Upper lobe of right lung (tissue), 1 donor: ENCODE results near the gene MAP7D3. TPM values are rescaled to one million over a fixed set of nuclear protein-coding genes. Genes with fewer than 3 reads are reported as not detected.
A peak's percentile ranks its signal among the peaks of the same experiment; 100 is the strongest.

Experiments
- ATAC-seq: fragments of 200-7000 bp; cut with Tn5 transposase; one replicate; pipeline ENCODE4 v1.9.1; 2020; ENCODE audit warnings: mild to moderate bottlenecking, moderate library complexity
- DNase-seq: peaks from one replicate; pipeline ENCODE4 v3.0.0-alpha.2; 2020
- H3K27ac ChIP-seq: fragments of 200-600 bp; one replicate; pipeline ENCODE4 v1.8.0; 2022
- H3K27me3 ChIP-seq: fragments of 200-600 bp; one replicate; pipeline ENCODE4 v1.8.0; 2022; ENCODE audit warnings: mild to moderate bottlenecking
- H3K36me3 ChIP-seq: fragments of 200-600 bp; one replicate; pipeline ENCODE4 v1.8.0; 2022
- H3K4me1 ChIP-seq: fragments of 200-600 bp; one replicate; pipeline ENCODE4 v1.8.0; 2022
- H3K4me3 ChIP-seq: fragments of 200-600 bp; one replicate; pipeline ENCODE4 v1.8.0; 2022; ENCODE audit warnings: mild to moderate bottlenecking
- H3K9me3 ChIP-seq: fragments of 200-600 bp; one replicate; pipeline ENCODE4 v1.8.0; 2022
- CTCF ChIP-seq: fragments of 200-600 bp; IDR thresholded peaks from one replicate; pipeline ENCODE4 v1.8.0; 2022; ENCODE audit warnings: antibody characterized with exemption
- intact Hi-C: fragments of 100-400 bp; cut with DNase I; formaldehyde crosslinking; loops from one replicate; pipeline ENCODE4 v1.11.0; 2022
- total RNA-seq: library from RNA; stranded (reverse); fragmentation: NEBNext Ultra II Directional; extraction: Animal tissue kit (Norgen Biotek cat#: 25700); gene quantifications from one replicate; pipeline ENCODE4 v1.2.1, GENCODE V29; 2021
- donor health status: DM: no; HTN: yes; CAD: no; lungs with severe emphysema.

The MAP7D3 gene
- total RNA-seq, 1 donor from 2014 or later = 7.9 TPM

DNA sequence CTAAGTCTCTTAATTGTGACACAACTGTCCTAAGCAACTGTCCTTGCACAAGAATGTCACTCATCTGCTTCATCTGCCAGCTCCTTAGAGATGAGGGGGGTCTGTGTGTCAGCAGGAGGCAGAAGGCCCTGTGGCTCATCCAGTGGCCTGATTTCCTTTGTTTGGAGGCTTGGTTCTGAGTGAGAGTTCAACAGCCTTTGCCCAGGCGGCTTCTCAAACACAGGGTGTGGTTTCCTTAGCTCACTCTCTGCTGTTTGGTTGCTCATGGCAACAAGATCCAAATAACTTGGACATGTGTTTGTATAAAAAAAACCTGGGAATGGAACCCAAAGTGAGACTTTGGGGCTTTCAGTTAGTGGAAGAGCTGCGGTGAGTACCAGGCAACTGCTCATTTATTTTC is 46.6 kb downstream of the MAP7D3 start:
- Histone ChIP-seq H3K27ac (peak overlapping the region; percentile 73), H3K36me3 (peaks cover 4% of the 10 kb centered on the region), H3K4me1 (peaks cover 27% of the 10 kb centered on the region), H3K27me3 (no peaks in the 10 kb centered on the region), H3K4me3 (no peak overlapping the region), H3K9me3 (no peaks in the 10 kb centered on the region)
- peak; percentile 88 for ATAC-seq
- intact Hi-C loops = no loop called here
- TF ChIP-seq CTCF = no peak
- DNase-seq = no peak

DNA sequence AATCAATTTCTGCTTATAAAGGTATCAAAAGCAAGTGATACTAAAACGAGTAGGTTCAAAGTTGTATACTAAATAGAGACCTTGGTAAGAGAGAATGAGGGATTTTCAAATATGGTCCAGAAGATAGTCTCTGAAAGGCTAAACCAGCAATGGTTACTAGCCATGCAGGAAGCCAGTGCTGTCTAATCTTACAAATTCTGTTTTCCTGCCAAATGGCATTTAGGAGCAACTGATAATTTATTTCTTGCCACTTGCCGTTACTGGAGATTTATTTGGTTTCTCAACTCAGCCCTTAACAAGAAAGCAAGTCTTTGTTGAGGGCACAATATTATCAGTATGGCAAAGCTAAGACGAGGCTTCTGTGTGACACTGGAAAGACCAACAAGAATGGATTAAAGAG is 47.2 kb downstream of the MAP7D3 start:
- peaks cover 23% of the 10 kb centered on the region for H3K4me1 ChIP-seq
- peaks cover 4% of the 10 kb centered on the region for H3K36me3 ChIP-seq
- no peak overlapping the region for H3K4me3 ChIP-seq
- intact Hi-C loops = no loop called here
- DNase-seq (no peak), ATAC-seq (no peak)
- no peaks in the 10 kb centered on the region for H3K9me3 ChIP-seq
- TF ChIP-seq CTCF = no peak
- no peaks in the 10 kb centered on the region for H3K27me3 ChIP-seq
- H3K27ac ChIP-seq = peak overlapping the region; percentile 73

GRCh38 chrX:136203438-136203837 is 47.8 kb downstream of the MAP7D3 start:
- H3K36me3 ChIP-seq = peaks cover 4% of the 10 kb centered on the region
- peak overlapping the region; percentile 73 for H3K27ac ChIP-seq
- ATAC-seq (no peak), DNase-seq (no peak)
- no peak overlapping the region for H3K4me3 ChIP-seq
- TF ChIP-seq CTCF = no peak
- peaks cover 23% of the 10 kb centered on the region for H3K4me1 ChIP-seq
- intact Hi-C loops = no loop called here
- no peaks in the 10 kb centered on the region for H3K9me3 ChIP-seq
- H3K27me3 ChIP-seq = no peaks in the 10 kb centered on the region

GRCh38 chrX:136202889-136203288 is 48.3 kb downstream of the MAP7D3 start:
- ATAC-seq (no peak), DNase-seq (no peak)
- Histone ChIP-seq H3K9me3 (no peaks in the 10 kb centered on the region), H3K4me1 (peaks cover 23% of the 10 kb centered on the region), H3K36me3 (peaks cover 4% of the 10 kb centered on the region), H3K27ac (peak overlapping the region; percentile 6), H3K4me3 (no peak overlapping the region), H3K27me3 (no peaks in the 10 kb centered on the region)
- intact Hi-C loops = no loop called here
- TF ChIP-seq CTCF = no peak

DNA sequence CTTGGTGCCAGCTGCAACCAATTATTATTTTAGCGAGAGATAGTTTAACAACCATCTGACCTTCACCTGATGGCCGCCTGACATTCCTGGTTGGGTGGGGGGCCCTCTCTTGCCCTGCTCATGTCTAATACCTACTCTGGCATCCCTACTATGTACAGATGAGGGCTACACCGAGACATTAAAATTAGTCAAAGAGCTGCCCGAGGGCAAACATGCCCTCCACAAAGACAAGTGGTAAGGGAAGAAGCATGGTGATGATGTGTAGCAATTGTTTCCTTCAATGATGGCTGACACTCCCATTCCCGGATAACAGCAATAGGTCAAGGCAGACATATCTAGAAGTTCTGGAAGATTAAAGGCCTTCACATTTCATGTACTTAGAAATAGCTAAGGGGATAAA is 49.6 kb downstream of the MAP7D3 start:
- intact Hi-C loops = no loop called here
- no peak for ATAC-seq

More for the DNA sequence above, 49.6 kb downstream of the MAP7D3 start:
- DNase-seq = no peak
- Histone ChIP-seq H3K36me3 (no peaks in the 10 kb centered on the region), H3K4me1 (peaks cover 23% of the 10 kb centered on the region), H3K27ac (no peak overlapping the region), H3K4me3 (no peak overlapping the region), H3K27me3 (no peaks in the 10 kb centered on the region), H3K9me3 (no peaks in the 10 kb centered on the region)
- no peak for TF ChIP-seq CTCF
